ENCODE measurements around the gene TMCO4.
"Not testable (repeated sequence)": the region's sequence is repeated elsewhere in the genome, so short reads cannot be mapped to it uniquely, and the experiment has no call there.

Gene TMCO4

GRCh38 chr1:19825298-19825697 is 25.6 kb upstream of the TMCO4 start:
- no peaks in the 10 kb centered on the region for H3K27me3 ChIP-seq (ENCODE audit: control insufficient read depth, insufficient read depth, low read length)
- H3K27ac ChIP-seq (ENCODE audit: low read depth, low read length), result no peak overlapping the region
- no peaks in the 10 kb centered on the region for H3K36me3 ChIP-seq (ENCODE audit: control insufficient read depth, insufficient read depth, low read length)

GRCh38 chr1:19824541-19824940 is 24.8 kb upstream of the TMCO4 start:
- H3K36me3 ChIP-seq (ENCODE audit: control insufficient read depth, insufficient read depth, low read length), result no peaks in the 10 kb centered on the region

More at GRCh38 chr1:19825298-19825697, 25.6 kb upstream of the TMCO4 start:
- Histone ChIP-seq H3K9ac (ENCODE audit: low read depth, low read length) (no peak overlapping the region), H3K9me3 (ENCODE audit: control insufficient read depth, insufficient read depth, low read length) (no peaks in the 10 kb centered on the region), H3K4me1 (ENCODE audit: control insufficient read depth, insufficient read depth, low read length) (no peaks in the 10 kb centered on the region), H3K4me3 (ENCODE audit: low read depth, low read length) (no peak overlapping the region)

GRCh38 chr1:19824036-19824435 is 24.3 kb upstream of the TMCO4 start:
- Histone ChIP-seq H3K9me3 (ENCODE audit: control insufficient read depth, insufficient read depth, low read length) (no peaks in the 10 kb centered on the region), H3K9ac (ENCODE audit: low read depth, low read length) (no peak overlapping the region), H3K4me1 (ENCODE audit: control insufficient read depth, insufficient read depth, low read length) (no peaks in the 10 kb centered on the region), H3K27me3 (ENCODE audit: control insufficient read depth, insufficient read depth, low read length) (no peaks in the 10 kb centered on the region), H3K36me3 (ENCODE audit: control insufficient read depth, insufficient read depth, low read length) (no peaks in the 10 kb centered on the region), H3K27ac (ENCODE audit: low read depth, low read length) (no peak overlapping the region), H3K4me3 (ENCODE audit: low read depth, low read length) (no peak overlapping the region)

More at GRCh38 chr1:19824541-19824940, 24.8 kb upstream of the TMCO4 start:
- Histone ChIP-seq H3K4me3 (ENCODE audit: low read depth, low read length) (no peak overlapping the region), H3K27ac (ENCODE audit: low read depth, low read length) (no peak overlapping the region), H3K4me1 (ENCODE audit: control insufficient read depth, insufficient read depth, low read length) (no peaks in the 10 kb centered on the region), H3K9ac (ENCODE audit: low read depth, low read length) (no peak overlapping the region), H3K27me3 (ENCODE audit: control insufficient read depth, insufficient read depth, low read length) (no peaks in the 10 kb centered on the region), H3K9me3 (ENCODE audit: control insufficient read depth, insufficient read depth, low read length) (no peaks in the 10 kb centered on the region)

GRCh38 chr1:19819701-19820100 is 20.0 kb upstream of the TMCO4 start:
- Histone ChIP-seq H3K27ac (ENCODE audit: low read depth, low read length) (no peak overlapping the region), H3K9me3 (ENCODE audit: control insufficient read depth, insufficient read depth, low read length) (no peaks in the 10 kb centered on the region), H3K27me3 (ENCODE audit: control insufficient read depth, insufficient read depth, low read length) (no peaks in the 10 kb centered on the region; the same call in 1 of the 2 replicates), H3K4me1 (ENCODE audit: control insufficient read depth, insufficient read depth, low read length) (peaks cover 30% of the 10 kb centered on the region), H3K4me3 (ENCODE audit: low read depth, low read length) (no peak overlapping the region), H3K9ac (ENCODE audit: low read depth, low read length) (no peak overlapping the region), H3K36me3 (ENCODE audit: control insufficient read depth, insufficient read depth, low read length) (no peaks in the 10 kb centered on the region)

DNA sequence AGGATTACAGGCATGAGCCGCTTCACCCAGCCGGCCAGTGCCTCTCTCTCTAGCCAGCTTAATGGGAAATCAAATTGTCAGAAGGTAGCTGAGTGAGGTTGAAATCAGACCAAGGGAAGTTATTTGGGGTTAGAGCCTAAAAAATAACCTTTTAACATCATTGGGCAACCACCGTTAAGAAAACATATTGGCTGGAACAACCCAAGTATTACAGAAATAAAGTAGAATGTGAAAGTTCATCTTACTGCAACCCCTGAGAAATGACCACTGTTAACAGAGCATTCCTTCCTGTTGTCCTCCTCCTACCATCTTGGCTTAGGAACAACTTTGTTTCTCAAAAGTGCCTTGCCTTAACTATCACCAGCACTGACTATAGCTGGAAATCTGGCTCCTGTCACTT is 18.6 kb upstream of the TMCO4 start:
- Histone ChIP-seq H3K36me3 (ENCODE audit: control insufficient read depth, insufficient read depth, low read length) (no peaks in the 10 kb centered on the region), H3K27ac (ENCODE audit: low read depth, low read length) (no peak overlapping the region), H3K4me3 (ENCODE audit: low read depth, low read length) (no peak overlapping the region), H3K9ac (ENCODE audit: low read depth, low read length) (no peak overlapping the region), H3K27me3 (ENCODE audit: control insufficient read depth, insufficient read depth, low read length) (no peaks in the 10 kb centered on the region; the same call in 1 of the 2 replicates), H3K4me1 (ENCODE audit: control insufficient read depth, insufficient read depth, low read length) (peaks cover 30% of the 10 kb centered on the region), H3K9me3 (ENCODE audit: control insufficient read depth, insufficient read depth, low read length) (no peaks in the 10 kb centered on the region)

DNA sequence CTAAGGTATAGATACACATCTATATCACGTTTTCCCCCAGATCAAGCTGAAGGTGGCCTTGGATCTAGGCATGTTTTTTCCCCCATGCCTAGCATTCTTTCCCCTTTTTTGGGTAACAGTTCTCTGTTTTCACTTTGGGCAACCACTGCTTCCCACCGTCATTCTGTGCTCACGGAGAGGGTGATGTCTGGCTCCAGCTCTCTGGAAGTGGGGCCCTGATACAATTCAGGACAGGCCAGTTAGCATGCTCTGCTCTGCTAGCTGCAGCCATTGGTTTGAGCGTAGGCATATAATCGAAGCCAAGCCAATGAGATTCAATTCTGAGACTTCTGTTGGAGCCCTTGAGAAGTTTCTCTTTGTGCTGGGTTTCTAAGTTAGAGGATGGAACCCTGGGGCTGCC is 17.4 kb upstream of the TMCO4 start:
- H3K4me1 ChIP-seq (ENCODE audit: control insufficient read depth, insufficient read depth, low read length), result peaks cover 30% of the 10 kb centered on the region
- no peak overlapping the region for H3K9ac ChIP-seq (ENCODE audit: low read depth, low read length)
- no peaks in the 10 kb centered on the region for H3K9me3 ChIP-seq (ENCODE audit: control insufficient read depth, insufficient read depth, low read length)
- no peaks in the 10 kb centered on the region for H3K36me3 ChIP-seq (ENCODE audit: control insufficient read depth, insufficient read depth, low read length)
- no peaks in the 10 kb centered on the region; the same call in 1 of the 2 replicates for H3K27me3 ChIP-seq (ENCODE audit: control insufficient read depth, insufficient read depth, low read length)
- peak overlapping the region; percentile 11 for H3K27ac ChIP-seq (ENCODE audit: low read depth, low read length)
- peak overlapping the region; percentile 10; the same call in 1 of the 2 replicates for H3K4me3 ChIP-seq (ENCODE audit: low read depth, low read length)

GRCh38 chr1:19816737-19817086 is 17.0 kb upstream of the TMCO4 start:
- peaks cover 30% of the 10 kb centered on the region for H3K4me1 ChIP-seq (ENCODE audit: control insufficient read depth, insufficient read depth, low read length)
- H3K36me3 ChIP-seq (ENCODE audit: control insufficient read depth, insufficient read depth, low read length); H3K9me3 ChIP-seq (ENCODE audit: control insufficient read depth, insufficient read depth, low read length); H3K27me3 ChIP-seq (ENCODE audit: control insufficient read depth, insufficient read depth, low read length): not testable (repeated sequence)
- peak overlapping the region; percentile 10; the same call in 1 of the 2 replicates for H3K4me3 ChIP-seq (ENCODE audit: low read depth, low read length)
- peak overlapping the region; percentile 5; the same call in 1 of the 2 replicates for H3K9ac ChIP-seq (ENCODE audit: low read depth, low read length)
- H3K27ac ChIP-seq (ENCODE audit: low read depth, low read length), result peak overlapping the region; percentile 62

DNA sequence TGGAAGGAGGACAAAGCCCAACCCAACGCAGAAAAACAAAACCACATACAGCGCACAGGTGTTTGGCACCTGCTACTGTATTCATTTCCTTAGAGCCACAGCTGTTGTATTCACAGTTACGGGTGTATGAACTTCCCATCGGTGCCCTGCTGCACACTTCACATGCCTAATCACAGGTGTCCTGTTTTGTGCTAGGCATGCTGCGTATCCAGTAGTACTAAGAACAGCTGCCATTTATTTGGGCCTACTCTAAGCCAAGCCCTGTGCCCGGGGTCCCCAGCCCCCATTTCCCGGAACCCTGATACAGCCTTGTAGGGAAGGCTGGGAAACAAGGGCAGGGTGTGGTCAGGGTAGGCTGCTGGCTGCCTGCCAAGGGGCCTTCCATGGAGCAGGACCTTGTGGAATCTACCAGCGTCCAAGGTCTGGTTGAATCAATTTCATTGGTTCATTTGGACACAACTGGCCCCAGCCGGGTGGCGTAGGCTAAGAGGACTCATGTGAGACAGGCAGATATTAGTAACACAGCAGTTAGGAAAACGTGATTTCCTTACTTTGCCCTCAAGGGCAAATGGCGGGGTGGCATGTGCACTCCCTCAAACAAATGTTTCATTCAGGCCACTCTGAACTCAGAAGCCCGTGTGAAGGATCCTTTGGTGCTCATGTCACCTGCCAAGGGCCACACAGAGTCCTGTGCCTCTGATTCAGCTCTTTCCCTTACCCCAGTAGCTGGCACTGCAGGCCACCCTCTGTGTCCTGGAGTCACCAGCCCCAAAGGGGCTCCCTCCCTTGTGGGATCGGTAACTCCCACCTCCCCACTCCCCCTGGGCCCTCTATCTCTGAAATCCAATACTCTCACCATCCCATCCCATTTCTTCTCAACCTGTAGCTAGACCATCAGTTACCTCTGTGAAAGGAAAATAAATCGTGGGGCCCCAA is 16.4 kb upstream of the TMCO4 start:
- Histone ChIP-seq H3K9ac (ENCODE audit: low read depth, low read length) (peak overlapping the region; percentile 5; the same call in 1 of the 2 replicates), H3K27me3 (ENCODE audit: control insufficient read depth, insufficient read depth, low read length) (no peaks in the 10 kb centered on the region; the same call in 1 of the 2 replicates), H3K36me3 (ENCODE audit: control insufficient read depth, insufficient read depth, low read length) (no peaks in the 10 kb centered on the region), H3K27ac (ENCODE audit: low read depth, low read length) (peak overlapping the region; percentile 62), H3K9me3 (ENCODE audit: control insufficient read depth, insufficient read depth, low read length) (no peaks in the 10 kb centered on the region), H3K4me1 (ENCODE audit: control insufficient read depth, insufficient read depth, low read length) (peaks cover 30% of the 10 kb centered on the region), H3K4me3 (ENCODE audit: low read depth, low read length) (no peak overlapping the region)

GRCh38 chr1:19814681-19815503 is 15.2 kb upstream of the TMCO4 start, which contains the start of gene RNF186:
Gene RNF186 (minus strand): TSS chr1:19815283. CDS start chr1:19815101, 182 bp downstream.
- H3K9me3 ChIP-seq (ENCODE audit: control insufficient read depth, insufficient read depth, low read length), result no peaks in the 10 kb centered on the region
- H3K27me3 ChIP-seq (ENCODE audit: control insufficient read depth, insufficient read depth, low read length), result no peaks in the 10 kb centered on the region; the same call in 1 of the 2 replicates
- peak within 1 kb of the TSS; percentile 62 for H3K27ac ChIP-seq (ENCODE audit: low read depth, low read length)
- no peak within 1 kb of the TSS for H3K4me3 ChIP-seq (ENCODE audit: low read depth, low read length)
- H3K4me1 ChIP-seq (ENCODE audit: control insufficient read depth, insufficient read depth, low read length), result peaks cover 30% of the 10 kb centered on the region
- no peaks in the 10 kb centered on the region for H3K36me3 ChIP-seq (ENCODE audit: control insufficient read depth, insufficient read depth, low read length)
- H3K9ac ChIP-seq (ENCODE audit: low read depth, low read length), result peak within 1 kb of the TSS; percentile 5; the same call in 1 of the 2 replicates

DNA sequence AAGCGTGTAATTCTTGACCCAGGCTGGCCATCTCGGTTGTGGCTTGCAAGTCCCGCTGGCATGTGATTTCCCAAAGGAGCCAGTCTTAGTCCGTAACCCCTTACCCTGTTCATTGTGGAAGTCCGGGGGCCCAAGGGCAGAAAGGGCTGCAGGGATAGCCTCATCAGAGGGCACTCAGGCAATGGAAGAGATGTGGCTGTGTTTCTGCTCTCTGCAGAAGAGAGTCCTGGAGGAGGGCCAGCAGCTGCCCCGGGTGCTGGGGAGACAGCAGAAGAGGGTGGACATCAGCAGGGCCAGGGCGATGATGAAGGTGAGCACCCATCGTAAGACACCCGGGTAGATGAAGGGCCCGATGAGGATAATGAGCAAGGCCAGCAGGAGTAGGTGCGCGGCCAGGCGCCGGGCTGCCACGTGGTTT is 14.5 kb upstream of the TMCO4 start:
- Histone ChIP-seq H3K36me3 (ENCODE audit: control insufficient read depth, insufficient read depth, low read length) (no peaks in the 10 kb centered on the region), H3K27me3 (ENCODE audit: control insufficient read depth, insufficient read depth, low read length) (no peaks in the 10 kb centered on the region; the same call in 1 of the 2 replicates), H3K4me1 (ENCODE audit: control insufficient read depth, insufficient read depth, low read length) (peaks cover 30% of the 10 kb centered on the region), H3K27ac (ENCODE audit: low read depth, low read length) (no peak overlapping the region), H3K9me3 (ENCODE audit: control insufficient read depth, insufficient read depth, low read length) (no peaks in the 10 kb centered on the region; the same call in 1 of the 2 replicates), H3K9ac (ENCODE audit: low read depth, low read length) (no peak overlapping the region), H3K4me3 (ENCODE audit: low read depth, low read length) (no peak overlapping the region)
